Brain microvascular endothelial cell (primary cell): ENCODE measurements around the gene RALGAPA2.

Source experiments
- DNase-seq: peaks from one replicate; pipeline ENCODE4 v3.0.0-alpha.2; 2020
- H3K27ac ChIP-seq: fragments of 250-450 bp; sonication (Bioruptor Pico); 2 replicates; pipeline ENCODE4 v1.5.1; 2020; ENCODE audit warnings: mild to moderate bottlenecking, moderate library complexity
- H3K27me3 ChIP-seq: fragments of 250-450 bp; sonication (Bioruptor Pico); replicated peaks from 2 replicates; pipeline ENCODE4 v1.5.1; 2020; ENCODE audit warnings: mild to moderate bottlenecking
- H3K36me3 ChIP-seq: fragments of 250-450 bp; sonication (Bioruptor Pico); replicated peaks from 2 replicates; pipeline ENCODE4 v1.5.1; 2020; ENCODE audit warnings: mild to moderate bottlenecking
- H3K4me3 ChIP-seq: 2 replicates; pipeline ENCODE4 v1.5.1; 2011; ENCODE audit warnings: low read depth, mild to moderate bottlenecking, control low read depth, low read length, moderate library complexity
- in situ Hi-C: cut with HindIII; loops from 2 replicates; pipeline ENCODE4 v1.10.0; 2017; ENCODE audit warnings: low sequenced_read_pairs, low pct_ligation_motif_present
- TF ChIP-seq, protein P1 (sequence below): IDR thresholded peaks from 2 replicates; pipeline ENCODE4 v1.5.1; 2011; ENCODE audit warnings: low read depth, mild to moderate bottlenecking, moderate library complexity, low read length, control low read depth, inconsistent platforms; ENCODE audit errors: missing control alignments

The RALGAPA2 gene

DNA sequence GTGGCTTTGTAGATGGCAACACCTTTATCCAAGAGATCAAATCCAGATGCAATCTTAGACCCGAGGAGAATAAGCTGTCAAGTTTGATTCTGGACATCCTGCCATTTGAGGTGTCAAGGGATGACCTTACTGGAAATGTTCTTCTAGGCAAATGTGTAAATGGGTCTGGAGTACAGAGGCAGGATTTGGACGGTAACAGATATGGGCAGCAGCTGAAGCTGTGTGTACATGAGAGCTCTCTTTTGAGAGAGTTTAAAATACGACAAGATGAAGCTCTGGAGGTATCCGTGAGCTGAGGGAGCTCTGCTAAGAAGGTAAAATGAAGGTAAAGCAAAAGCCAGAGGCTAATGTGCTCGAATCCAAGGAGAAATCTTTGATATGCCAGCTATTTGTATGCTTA, 56.6 kb downstream of the RALGAPA2 start:
- in situ Hi-C loops: no loop called here
- Histone ChIP-seq H3K27ac (no peak overlapping the region), H3K36me3 (no peaks in the 10 kb centered on the region), H3K4me3 (no peak overlapping the region), H3K27me3 (no peaks in the 10 kb centered on the region)
- TF ChIP-seq, protein P1, sequence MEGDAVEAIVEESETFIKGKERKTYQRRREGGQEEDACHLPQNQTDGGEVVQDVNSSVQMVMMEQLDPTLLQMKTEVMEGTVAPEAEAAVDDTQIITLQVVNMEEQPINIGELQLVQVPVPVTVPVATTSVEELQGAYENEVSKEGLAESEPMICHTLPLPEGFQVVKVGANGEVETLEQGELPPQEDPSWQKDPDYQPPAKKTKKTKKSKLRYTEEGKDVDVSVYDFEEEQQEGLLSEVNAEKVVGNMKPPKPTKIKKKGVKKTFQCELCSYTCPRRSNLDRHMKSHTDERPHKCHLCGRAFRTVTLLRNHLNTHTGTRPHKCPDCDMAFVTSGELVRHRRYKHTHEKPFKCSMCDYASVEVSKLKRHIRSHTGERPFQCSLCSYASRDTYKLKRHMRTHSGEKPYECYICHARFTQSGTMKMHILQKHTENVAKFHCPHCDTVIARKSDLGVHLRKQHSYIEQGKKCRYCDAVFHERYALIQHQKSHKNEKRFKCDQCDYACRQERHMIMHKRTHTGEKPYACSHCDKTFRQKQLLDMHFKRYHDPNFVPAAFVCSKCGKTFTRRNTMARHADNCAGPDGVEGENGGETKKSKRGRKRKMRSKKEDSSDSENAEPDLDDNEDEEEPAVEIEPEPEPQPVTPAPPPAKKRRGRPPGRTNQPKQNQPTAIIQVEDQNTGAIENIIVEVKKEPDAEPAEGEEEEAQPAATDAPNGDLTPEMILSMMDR: no peak
- DNase-seq: no peak

DNA sequence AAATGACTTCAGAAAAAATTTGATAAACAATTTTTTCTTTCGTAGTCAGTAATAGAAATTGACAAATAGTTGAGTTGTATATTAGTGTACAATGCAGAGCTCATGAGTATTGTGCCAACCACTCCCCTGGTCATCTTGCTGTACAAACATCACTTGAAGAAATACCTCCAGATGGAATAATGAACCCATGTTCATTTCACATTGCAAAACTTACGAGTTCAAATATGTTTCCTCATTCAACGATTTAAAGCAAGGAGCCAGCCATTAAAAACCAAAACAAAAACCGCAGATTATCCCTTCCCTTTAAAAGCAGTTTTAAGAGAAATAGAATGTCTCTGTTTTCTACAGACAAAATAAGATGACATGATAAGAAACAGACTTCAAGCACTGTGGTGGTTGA, 62.5 kb downstream of the RALGAPA2 start:
- TF ChIP-seq, protein P1: no peak
- DNase-seq: no peak
- Histone ChIP-seq H3K27me3 (no peaks in the 10 kb centered on the region), H3K36me3 (no peaks in the 10 kb centered on the region), H3K27ac (no peak overlapping the region), H3K4me3 (no peak overlapping the region)
- in situ Hi-C loops: no loop called here

DNA sequence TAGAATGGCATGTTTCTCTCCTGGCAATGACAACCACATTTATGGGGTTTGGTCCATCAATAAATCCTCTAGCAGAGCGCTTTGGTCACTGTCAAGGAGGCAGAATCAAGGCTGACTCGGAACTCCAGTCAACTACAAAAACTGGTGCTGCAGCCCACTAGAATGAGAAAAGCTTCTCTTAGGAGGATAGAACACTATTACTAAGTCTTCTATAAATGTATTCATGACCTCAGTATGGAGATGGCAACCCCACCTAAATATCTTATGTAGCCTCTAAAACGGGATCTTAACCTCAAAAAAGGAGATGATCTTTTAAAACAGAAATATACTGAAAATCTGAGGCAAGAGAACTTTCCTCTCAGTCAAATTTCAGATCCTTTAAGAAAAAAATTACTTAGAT, 68.5 kb downstream of the RALGAPA2 start:
- no peaks in the 10 kb centered on the region for H3K27me3 ChIP-seq
- DNase-seq: no peak
- TF ChIP-seq, protein P1: no peak
- no peak overlapping the region for H3K4me3 ChIP-seq
- in situ Hi-C loops: no loop called here
- no peaks in the 10 kb centered on the region for H3K36me3 ChIP-seq
- H3K27ac ChIP-seq: no peak overlapping the region

DNA sequence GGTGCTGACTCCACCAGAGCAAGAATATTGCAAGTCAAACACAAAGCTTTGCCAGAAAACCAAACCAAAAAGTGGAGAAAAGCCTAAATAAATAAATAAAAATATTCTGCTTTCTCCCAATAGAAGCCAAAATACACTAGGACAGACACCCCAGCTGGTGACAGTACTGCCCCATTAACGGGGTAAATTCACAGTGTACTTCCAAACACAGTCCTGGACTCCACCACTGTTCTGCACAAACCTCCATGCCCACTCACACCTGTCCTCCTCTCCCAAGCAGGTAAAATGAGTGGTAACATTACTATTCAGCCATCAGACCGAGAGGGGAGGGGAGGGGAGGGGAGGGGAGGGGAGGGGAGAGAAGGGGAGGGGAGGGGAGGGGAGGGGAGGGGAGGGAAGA, 70.7 kb downstream of the RALGAPA2 start:
- H3K4me3 ChIP-seq: no peak overlapping the region
- no peaks in the 10 kb centered on the region for H3K27me3 ChIP-seq
- in situ Hi-C loops: no loop called here
- no peak for DNase-seq
- no peaks in the 10 kb centered on the region for H3K36me3 ChIP-seq
- TF ChIP-seq, protein P1: no peak
- H3K27ac ChIP-seq: no peak overlapping the region

DNA sequence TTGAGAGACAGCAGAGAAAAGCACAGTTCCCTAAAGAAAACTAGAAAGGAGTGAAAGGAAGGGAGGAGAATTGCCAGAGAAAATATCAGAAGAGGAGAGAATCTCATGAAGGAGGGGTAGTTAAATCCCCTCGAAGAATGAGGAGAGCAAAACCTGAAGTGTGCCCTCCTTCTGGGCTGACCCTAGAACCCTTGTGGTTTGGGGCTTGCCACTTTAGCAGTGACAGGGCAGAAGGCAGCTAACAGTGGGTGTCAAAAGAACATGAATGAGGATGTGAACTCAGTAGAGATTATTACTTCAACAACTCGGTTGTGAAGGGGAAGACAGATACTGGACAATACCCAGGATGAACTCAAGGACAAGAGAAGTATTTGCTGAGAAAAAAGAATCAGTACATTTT, 73.6 kb downstream of the RALGAPA2 start:
- H3K27ac ChIP-seq: no peak overlapping the region
- TF ChIP-seq, protein P1: no peak
- H3K36me3 ChIP-seq: no peaks in the 10 kb centered on the region
- no peak for DNase-seq
- H3K4me3 ChIP-seq: no peak overlapping the region
- H3K27me3 ChIP-seq: no peaks in the 10 kb centered on the region
- in situ Hi-C loops: no loop called here

DNA sequence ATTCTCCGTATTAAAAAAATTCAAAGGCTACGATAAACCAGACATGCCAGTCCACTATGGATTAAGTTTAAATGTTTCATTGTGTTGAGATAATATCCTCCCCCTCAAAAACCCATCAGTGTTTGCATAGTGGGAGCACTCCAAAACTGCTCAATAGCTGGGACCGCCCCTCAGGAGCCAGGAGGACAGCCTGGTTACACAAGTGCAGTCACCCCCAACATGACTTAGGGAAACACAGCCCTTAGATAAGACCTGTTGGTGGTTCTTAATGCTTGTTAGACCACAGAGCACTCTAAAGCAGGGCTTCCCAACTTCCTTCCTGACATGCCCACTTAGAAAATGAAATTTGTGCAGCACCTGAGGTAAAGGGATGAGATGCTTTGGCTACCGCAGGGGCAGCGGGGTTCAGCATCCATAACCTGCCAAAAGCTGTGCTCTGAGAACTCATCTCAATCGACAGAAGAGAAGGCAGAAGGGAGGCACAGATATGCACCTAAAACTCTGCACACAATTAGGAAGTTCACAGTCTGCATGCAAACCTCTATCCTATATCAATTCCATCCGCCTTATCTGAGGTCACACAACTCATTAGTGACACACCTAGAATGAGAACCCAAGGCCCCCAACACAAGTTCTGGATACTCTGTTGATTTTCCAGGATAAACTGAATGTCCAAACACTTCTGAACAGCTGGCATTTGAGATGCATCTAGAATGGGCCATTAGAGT, 74.3 kb downstream of the RALGAPA2 start:
- H3K4me3 ChIP-seq: no peak overlapping the region
- H3K27ac ChIP-seq: no peak overlapping the region
- no peaks in the 10 kb centered on the region for H3K27me3 ChIP-seq
- DNase-seq: no peak
- TF ChIP-seq, protein P1: no peak
- in situ Hi-C loops: no loop called here
- H3K36me3 ChIP-seq: no peaks in the 10 kb centered on the region
